GM21786 (cell line): ENCODE measurements around the gene AKIP1.

Source experiments
- ATAC-seq: cut with Tn5 transposase; IDR thresholded peaks from one replicate; pipeline ENCODE4 v1.9.1; 2021; ENCODE audit not compliant: unreplicated experiment

The AKIP1 gene

GRCh38 chr11:8956860-8957259, 45.9 kb downstream of the AKIP1 start:
- ATAC-seq: no peak

GRCh38 chr11:8959546-8960166, 48.7 kb downstream of the AKIP1 start:
- no peak for ATAC-seq

GRCh38 chr11:8961401-8961800, 50.4 kb downstream of the AKIP1 start:
- no peak for ATAC-seq

GRCh38 chr11:8962841-8963240, 51.9 kb downstream of the AKIP1 start:
- no peak for ATAC-seq

- ATAC-seq: peak; percentile 66
Observed at GRCh38 chr11:8963569-8964323, 52.8 kb downstream of the AKIP1 start.

- ATAC-seq: peak; percentile 74
Observed at GRCh38 chr11:8964324-8965320, 53.6 kb downstream of the AKIP1 start, which contains the start of gene TMEM9B. TMEM9B (minus strand) TSS chr11:8964442; CDS start chr11:8964313, 129 bp downstream.

- ATAC-seq: no peak
Observed at GRCh38 chr11:8967184-8967583, 56.2 kb downstream of the AKIP1 start.
